Spleen (tissue), 7 donors: ENCODE results near the gene ZNF283.

Source experiments
- POLR2A ChIP-seq, 3 donors: fragments of 450-650 bp; IDR thresholded peaks; one replicate each; pipeline ENCODE4 v1.5.1; 2017; ENCODE audit warnings: antibody characterized with exemption in 3 of 3, mild to moderate bottlenecking in 1 of 3
- TF ChIP-seq, protein P1 (sequence below), 11 experiments: fragments of 200-600 bp in 7 of 11; fragments of 450-650 bp in 4 of 11; sonication (generic) in 4 of 11; IDR thresholded peaks in 8 of 11; conservative IDR thresholded peaks in 3 of 11; 1 replicate in 7 of 11; 2 replicates in 4 of 11; pipeline versions ENCODE4 v1.4.0 to v1.8.0; 2016 to 2021; ENCODE audit warnings: antibody characterized with exemption in 11 of 11, inconsistent platforms in 4 of 11, mild to moderate bottlenecking in 1 of 11
- donor health status: DM: no; HTN: no; CAD: no; lungs with moderate emphysema.
- donor health status: DM: no; HTN: no; CAD: no.
- donor health status: DM: no; HTN: no; CAD: no.

DNA sequence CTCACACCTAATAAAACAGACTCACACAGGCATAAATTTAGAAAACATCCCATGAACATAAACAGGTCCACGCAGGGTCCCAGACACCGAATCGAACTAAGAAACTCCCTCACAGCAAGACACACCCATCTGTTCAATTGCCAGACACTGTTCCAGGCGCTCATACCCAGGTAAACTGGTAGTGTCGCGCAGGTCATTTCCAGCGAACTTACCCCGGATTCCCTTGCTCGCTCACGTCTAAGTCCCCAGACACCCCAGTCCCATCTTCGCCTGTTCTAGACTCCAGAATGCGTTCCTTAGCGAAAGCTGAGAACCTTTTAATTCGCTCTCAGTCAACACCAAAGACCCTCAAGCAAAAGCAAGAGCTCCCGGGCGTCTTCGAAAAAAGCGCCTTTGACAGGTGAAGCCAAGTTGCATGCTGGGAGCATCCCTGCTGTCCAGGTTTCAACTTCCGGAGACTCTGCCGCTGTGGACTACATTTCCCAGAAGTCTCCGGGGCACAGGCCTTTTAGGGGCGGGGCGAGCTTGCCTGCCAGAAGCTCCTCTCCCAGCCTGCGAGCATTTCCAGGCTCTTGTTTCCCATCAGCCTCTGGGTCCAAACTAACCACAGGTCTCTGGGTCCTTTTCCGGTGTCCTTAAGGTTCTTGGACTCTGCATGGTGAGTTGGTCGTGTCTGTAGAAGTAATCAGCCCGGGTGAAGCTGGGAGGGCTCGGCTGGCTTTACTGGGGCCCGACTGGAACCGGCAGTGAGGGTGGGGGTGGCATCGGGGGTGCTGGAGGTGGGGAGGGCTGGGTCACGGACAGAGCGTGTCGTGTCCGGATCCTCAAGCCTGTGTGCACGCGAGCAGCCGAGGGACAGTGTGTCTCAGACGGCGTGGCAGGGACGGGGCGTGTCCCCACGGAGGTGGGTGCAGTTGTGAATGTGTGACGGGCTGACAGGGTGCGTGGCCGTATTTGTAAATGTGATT, at the start of gene ZNF283:
- no peak for TF ChIP-seq POLR2A (IDR thresholded peaks at IDR 0.05)
- TF ChIP-seq, protein P1, sequence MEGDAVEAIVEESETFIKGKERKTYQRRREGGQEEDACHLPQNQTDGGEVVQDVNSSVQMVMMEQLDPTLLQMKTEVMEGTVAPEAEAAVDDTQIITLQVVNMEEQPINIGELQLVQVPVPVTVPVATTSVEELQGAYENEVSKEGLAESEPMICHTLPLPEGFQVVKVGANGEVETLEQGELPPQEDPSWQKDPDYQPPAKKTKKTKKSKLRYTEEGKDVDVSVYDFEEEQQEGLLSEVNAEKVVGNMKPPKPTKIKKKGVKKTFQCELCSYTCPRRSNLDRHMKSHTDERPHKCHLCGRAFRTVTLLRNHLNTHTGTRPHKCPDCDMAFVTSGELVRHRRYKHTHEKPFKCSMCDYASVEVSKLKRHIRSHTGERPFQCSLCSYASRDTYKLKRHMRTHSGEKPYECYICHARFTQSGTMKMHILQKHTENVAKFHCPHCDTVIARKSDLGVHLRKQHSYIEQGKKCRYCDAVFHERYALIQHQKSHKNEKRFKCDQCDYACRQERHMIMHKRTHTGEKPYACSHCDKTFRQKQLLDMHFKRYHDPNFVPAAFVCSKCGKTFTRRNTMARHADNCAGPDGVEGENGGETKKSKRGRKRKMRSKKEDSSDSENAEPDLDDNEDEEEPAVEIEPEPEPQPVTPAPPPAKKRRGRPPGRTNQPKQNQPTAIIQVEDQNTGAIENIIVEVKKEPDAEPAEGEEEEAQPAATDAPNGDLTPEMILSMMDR (IDR thresholded peaks at IDR 0.05 in 8 of 11, conservative IDR thresholded peaks at IDR 0.05 in 3 of 11), result no peak
